NB4 (cell line): ENCODE results near the gene PITPNC1.
A peak's percentile ranks its signal among the peaks of the same experiment; 100 is the strongest.

ENCODE experiments used
- DNase-seq: peaks from one replicate; pipeline ENCODE4 v3.0.0; 2010; ENCODE audit warnings: low read depth
- H3K4me3 ChIP-seq: one replicate; pipeline ENCODE4 v1.5.1; 2011; ENCODE audit warnings: mild to moderate bottlenecking, low read depth, low read length, moderate library complexity
- CTCF ChIP-seq: IDR thresholded peaks from one replicate; pipeline ENCODE4 v1.5.1; 2012; ENCODE audit warnings: low read depth, low read length
- MAX ChIP-seq: IDR thresholded peaks from 2 replicates; pipeline ENCODE4 v1.6.1; 2011; ENCODE audit warnings: low read depth, low read length
- MYC ChIP-seq: IDR thresholded peaks from 2 replicates; pipeline ENCODE4 v1.6.1; 2011; ENCODE audit warnings: low read depth, low read length
- POLR2A ChIP-seq: IDR thresholded peaks from 2 replicates; pipeline ENCODE4 v1.6.1; 2011; ENCODE audit warnings: mild to moderate bottlenecking; ENCODE audit not compliant: insufficient read length; ENCODE audit errors: extremely low read depth

Gene PITPNC1

GRCh38 chr17:67559381-67559966, 182.4 kb downstream of the PITPNC1 start:
- no peak for TF ChIP-seq POLR2A
- peak; percentile 32 for TF ChIP-seq CTCF
- H3K4me3 ChIP-seq, result no peak overlapping the region
- peak; percentile 22 for DNase-seq

GRCh38 chr17:67562005-67562404, 184.9 kb downstream of the PITPNC1 start:
- no peak for TF ChIP-seq POLR2A
- TF ChIP-seq CTCF, result no peak
- no peak overlapping the region for H3K4me3 ChIP-seq
- no peak for DNase-seq

GRCh38 chr17:67563692-67564228, 186.7 kb downstream of the PITPNC1 start:
- no peak for TF ChIP-seq MYC
- TF ChIP-seq POLR2A, result no peak
- no peak for TF ChIP-seq MAX
- TF ChIP-seq CTCF, result no peak
- no peak overlapping the region for H3K4me3 ChIP-seq
- DNase-seq, result no peak

GRCh38 chr17:67565068-67565467, 188.0 kb downstream of the PITPNC1 start:
- H3K4me3 ChIP-seq, result no peak overlapping the region
- DNase-seq, result no peak
- TF ChIP-seq CTCF (no peak), MYC (no peak), POLR2A (no peak)

- DNase-seq, result no peak
- no peak overlapping the region for H3K4me3 ChIP-seq
- TF ChIP-seq MAX (no peak), CTCF (no peak), MYC (no peak), POLR2A (no peak)
Observed at GRCh38 chr17:67566656-67567055, 189.6 kb downstream of the PITPNC1 start.

- H3K4me3 ChIP-seq, result no peak overlapping the region
- TF ChIP-seq POLR2A, result no peak
- DNase-seq, result no peak
Observed at GRCh38 chr17:67569015-67569451, 192.0 kb downstream of the PITPNC1 start.
